ENCODE data around the gene GULP1.

DNA sequence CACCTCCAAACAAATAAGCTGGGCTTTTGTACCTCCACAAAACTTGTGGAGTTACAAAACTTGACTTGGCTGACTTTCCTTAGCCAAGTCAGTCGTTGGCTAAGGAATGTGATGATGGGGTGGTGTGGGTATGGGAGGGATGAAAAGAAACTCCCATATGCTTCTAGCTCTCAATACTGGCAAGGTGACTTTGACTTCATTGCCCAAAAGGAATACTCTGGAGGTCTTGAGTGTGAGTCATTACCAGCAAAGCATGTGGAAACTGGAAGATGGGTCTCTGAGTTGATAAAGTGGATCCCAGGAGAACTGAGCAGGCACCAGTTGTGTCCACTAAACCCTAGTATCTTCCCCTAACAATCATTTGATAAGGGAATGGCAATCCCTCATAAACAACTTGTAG is 226.7 kb downstream of the GULP1 start:
- TF ChIP-seq, protein P1, sequence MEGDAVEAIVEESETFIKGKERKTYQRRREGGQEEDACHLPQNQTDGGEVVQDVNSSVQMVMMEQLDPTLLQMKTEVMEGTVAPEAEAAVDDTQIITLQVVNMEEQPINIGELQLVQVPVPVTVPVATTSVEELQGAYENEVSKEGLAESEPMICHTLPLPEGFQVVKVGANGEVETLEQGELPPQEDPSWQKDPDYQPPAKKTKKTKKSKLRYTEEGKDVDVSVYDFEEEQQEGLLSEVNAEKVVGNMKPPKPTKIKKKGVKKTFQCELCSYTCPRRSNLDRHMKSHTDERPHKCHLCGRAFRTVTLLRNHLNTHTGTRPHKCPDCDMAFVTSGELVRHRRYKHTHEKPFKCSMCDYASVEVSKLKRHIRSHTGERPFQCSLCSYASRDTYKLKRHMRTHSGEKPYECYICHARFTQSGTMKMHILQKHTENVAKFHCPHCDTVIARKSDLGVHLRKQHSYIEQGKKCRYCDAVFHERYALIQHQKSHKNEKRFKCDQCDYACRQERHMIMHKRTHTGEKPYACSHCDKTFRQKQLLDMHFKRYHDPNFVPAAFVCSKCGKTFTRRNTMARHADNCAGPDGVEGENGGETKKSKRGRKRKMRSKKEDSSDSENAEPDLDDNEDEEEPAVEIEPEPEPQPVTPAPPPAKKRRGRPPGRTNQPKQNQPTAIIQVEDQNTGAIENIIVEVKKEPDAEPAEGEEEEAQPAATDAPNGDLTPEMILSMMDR (IDR thresholded peaks at IDR 0.05 in 8 of 11, conservative IDR thresholded peaks at IDR 0.05 in 3 of 11): no peak
- TF ChIP-seq POLR2A (IDR thresholded peaks at IDR 0.05): no peak
- no peak for TF ChIP-seq POLR2AphosphoS5 (IDR thresholded peaks at IDR 0.05)

All from spleen (tissue), 7 donors.